Hepatocyte (in vitro differentiated cells): ENCODE measurements around the gene PZP.

ENCODE experiments used
- EZH2 ChIP-seq: fragments of 200-600 bp; sonication (generic); IDR thresholded peaks from 2 replicates; pipeline ENCODE4 v1.6.1; 2016; ENCODE audit warnings: antibody characterized with exemption, mild to moderate bottlenecking, borderline replicate concordance
- TF ChIP-seq, protein P1 (sequence below): fragments of 200-600 bp; sonication (generic); IDR thresholded peaks from 2 replicates; pipeline ENCODE4 v1.5.1; 2016; ENCODE audit warnings: antibody characterized with exemption, mild to moderate bottlenecking; ENCODE audit not compliant: poor library complexity

DNA sequence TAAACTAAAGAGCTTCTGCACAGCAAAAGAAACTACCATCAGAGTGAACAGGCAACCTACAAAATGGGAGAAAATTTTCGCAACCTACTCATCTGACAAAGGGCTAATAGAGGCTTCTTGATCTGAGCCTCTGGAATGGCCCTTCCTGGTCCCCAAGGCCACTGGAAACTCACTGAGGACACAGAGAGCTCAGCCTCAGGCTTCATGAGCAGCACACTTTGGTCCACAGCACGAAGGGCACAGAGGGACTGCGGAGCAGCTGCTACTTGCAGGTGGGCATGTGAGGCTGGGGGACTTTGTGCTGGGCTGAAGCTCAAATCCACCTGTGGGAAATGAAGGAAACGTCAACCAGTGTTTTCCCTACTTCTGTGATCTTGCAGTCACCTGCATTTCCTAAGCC, 27.4 kb downstream of the PZP start:
- no peak for TF ChIP-seq EZH2
- TF ChIP-seq, protein P1, sequence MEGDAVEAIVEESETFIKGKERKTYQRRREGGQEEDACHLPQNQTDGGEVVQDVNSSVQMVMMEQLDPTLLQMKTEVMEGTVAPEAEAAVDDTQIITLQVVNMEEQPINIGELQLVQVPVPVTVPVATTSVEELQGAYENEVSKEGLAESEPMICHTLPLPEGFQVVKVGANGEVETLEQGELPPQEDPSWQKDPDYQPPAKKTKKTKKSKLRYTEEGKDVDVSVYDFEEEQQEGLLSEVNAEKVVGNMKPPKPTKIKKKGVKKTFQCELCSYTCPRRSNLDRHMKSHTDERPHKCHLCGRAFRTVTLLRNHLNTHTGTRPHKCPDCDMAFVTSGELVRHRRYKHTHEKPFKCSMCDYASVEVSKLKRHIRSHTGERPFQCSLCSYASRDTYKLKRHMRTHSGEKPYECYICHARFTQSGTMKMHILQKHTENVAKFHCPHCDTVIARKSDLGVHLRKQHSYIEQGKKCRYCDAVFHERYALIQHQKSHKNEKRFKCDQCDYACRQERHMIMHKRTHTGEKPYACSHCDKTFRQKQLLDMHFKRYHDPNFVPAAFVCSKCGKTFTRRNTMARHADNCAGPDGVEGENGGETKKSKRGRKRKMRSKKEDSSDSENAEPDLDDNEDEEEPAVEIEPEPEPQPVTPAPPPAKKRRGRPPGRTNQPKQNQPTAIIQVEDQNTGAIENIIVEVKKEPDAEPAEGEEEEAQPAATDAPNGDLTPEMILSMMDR: no peak
